ENCODE measurements around the gene RPL6. TPM values are rescaled to one million over a fixed set of nuclear protein-coding genes. Genes with fewer than 3 reads are reported as not detected.

RPL6 gene
- total and polyA plus RNA-seq, 10 of the 15 experiments (the other 5 are each of a cell fraction or from before 2014, with no cell fraction given), result 801 to 3,690 (median 2,265) TPM

GRCh38 chr12:112458751-112459150, 49.3 kb upstream of the RPL6 start:
- Histone ChIP-seq H3K4me1 (ENCODE audit: control insufficient read depth, insufficient read depth, low read length) (peaks cover 5% of the 10 kb centered on the region; the same call in 1 of the 2 replicates), H3K4me2 (ENCODE audit: control insufficient read depth, insufficient read depth) (no peak overlapping the region), H3K9ac (ENCODE audit: control insufficient read depth, insufficient read depth, low read length) (no peak overlapping the region), H3K79me2 (ENCODE audit: control insufficient read depth, insufficient read depth, low read length) (no peaks in the 10 kb centered on the region), H4K20me1 (ENCODE audit: control insufficient read depth, insufficient read depth) (no peaks in the 10 kb centered on the region), H3K4me3 (no peak overlapping the region), H3K27ac (ENCODE audit: control insufficient read depth, insufficient read depth) (no peak overlapping the region), H2AFZ (ENCODE audit: control insufficient read depth, low read depth, low read length) (no peak overlapping the region), H3K9me3 (replicated peaks; ENCODE audit: control insufficient read depth, insufficient read depth, low read length) (no peaks in the 10 kb centered on the region), H3K36me3 (ENCODE audit: control insufficient read depth in 2 of 2, insufficient read depth in 2 of 2, low read length in 1 of 2) (peaks cover 2 to 14% of the 10 kb centered on the region in 2 experiments), H3K27me3 (replicated peaks in 1 of 2; ENCODE audit: control insufficient read depth in 2 of 2, insufficient read depth in 2 of 2, low read length in 1 of 2) (no peaks in the 10 kb centered on the region)
- ChIA-PET CTCF (no interaction called here), SMC1A (ENCODE audit: uncharacterized antibody, unreplicated experiment) (no interaction called here), POLR2A (no interaction called here), RAD21 (ENCODE audit: unreplicated experiment) (no interaction called here)
- DNase-seq (ENCODE audit: low read depth, low spot score), result no peak
- TF ChIP-seq STAT3 (IDR thresholded peaks at IDR 0.05; ENCODE audit: low read depth, low read length), result no peak
- TF ChIP-seq RELA (IDR thresholded peaks at IDR 0.05; ENCODE audit: borderline replicate concordance, partially characterized antibody), result no peak
- no peak for TF ChIP-seq RB1 (IDR thresholded peaks at IDR 0.05; ENCODE audit: borderline replicate concordance)
- TF ChIP-seq TCF7 (IDR thresholded peaks at IDR 0.05; ENCODE audit: borderline replicate concordance), result no peak
- TF ChIP-seq YBX1 (IDR thresholded peaks at IDR 0.05), result no peak
- TF ChIP-seq BHLHE40 (IDR thresholded peaks at IDR 0.05; ENCODE audit: borderline replicate concordance in 1 of 2, low read depth in 2 of 2, low read length in 1 of 2), result no peak
- no peak for TF ChIP-seq TCF12 (IDR thresholded peaks at IDR 0.05; ENCODE audit: low read depth, low read length)
- TF ChIP-seq NR2F1 (conservative IDR thresholded peaks at IDR 0.05), result no peak
- TF ChIP-seq CREB1 (IDR thresholded peaks at IDR 0.05; ENCODE audit: low read depth), result no peak
- no peak for FAIRE-seq
- no TSS peak for BruUV-seq (replicated peaks)
- no peak for ATAC-seq
- WGBS (ENCODE audit: insufficient coverage, insufficient replicate concordance, low lambda C conversion rate, missing lambda C conversion rate), result 100% methylated on average over 5 of the region's 5 CpGs
- in situ Hi-C loops (cut with MboI) (no loop called here), intact Hi-C loops (cut with micrococcal nuclease; ENCODE audit: unreplicated experiment) (no loop called here)

- CTCF ChIA-PET, result no interaction called here
- H3K27ac ChIP-seq (ENCODE audit: control insufficient read depth, insufficient read depth), result no peak overlapping the region
- no peak overlapping the region for H3K4me2 ChIP-seq (ENCODE audit: control insufficient read depth, insufficient read depth)
- H3K4me3 ChIP-seq, result no peak overlapping the region
- in situ Hi-C loops (cut with MboI), result no loop called here
- no TSS peak for BruUV-seq (replicated peaks)
- RAD21 ChIA-PET (ENCODE audit: unreplicated experiment), result no interaction called here
- H3K9ac ChIP-seq (ENCODE audit: control insufficient read depth, insufficient read depth, low read length), result no peak overlapping the region
- no peaks in the 10 kb centered on the region for H4K20me1 ChIP-seq (ENCODE audit: control insufficient read depth, insufficient read depth)
- DNase-seq (ENCODE audit: low read depth, low spot score) (no peak), FAIRE-seq (no peak), ATAC-seq (no peak)
- no peaks in the 10 kb centered on the region for H3K27me3 ChIP-seq (replicated peaks in 1 of 2; ENCODE audit: control insufficient read depth in 2 of 2, insufficient read depth in 2 of 2, low read length in 1 of 2)
- 99% methylated on average over 4 of the region's 4 CpGs for WGBS (ENCODE audit: insufficient coverage, insufficient replicate concordance, low lambda C conversion rate, missing lambda C conversion rate)
- H2AFZ ChIP-seq (ENCODE audit: control insufficient read depth, low read depth, low read length), result no peak overlapping the region
- intact Hi-C loops (cut with micrococcal nuclease; ENCODE audit: unreplicated experiment), result no loop called here
- SMC1A ChIA-PET (ENCODE audit: uncharacterized antibody, unreplicated experiment), result no interaction called here
- H3K9me3 ChIP-seq (replicated peaks; ENCODE audit: control insufficient read depth, insufficient read depth, low read length), result no peaks in the 10 kb centered on the region
- POLR2A ChIA-PET, result no interaction called here
- H3K79me2 ChIP-seq (ENCODE audit: control insufficient read depth, insufficient read depth, low read length), result no peaks in the 10 kb centered on the region
- H3K4me1 ChIP-seq (ENCODE audit: control insufficient read depth, insufficient read depth, low read length), result peaks cover under 1% of the 10 kb centered on the region; the same call in 1 of the 2 replicates
- peaks cover 2 to 17% of the 10 kb centered on the region in 2 experiments for H3K36me3 ChIP-seq (ENCODE audit: control insufficient read depth in 2 of 2, insufficient read depth in 2 of 2, low read length in 1 of 2)
- TF ChIP-seq HSF1 (IDR thresholded peaks at IDR 0.05; ENCODE audit: low read depth, low read length) (no peak), ZNF384 (IDR thresholded peaks at IDR 0.05; ENCODE audit: borderline replicate concordance, low read depth, low read length) (no peak), TCF12 (IDR thresholded peaks at IDR 0.05; ENCODE audit: low read depth, low read length) (no peak), REST (IDR thresholded peaks at IDR 0.05; ENCODE audit: low read depth, low read length) (no peak), FOXK2 (IDR thresholded peaks at IDR 0.05) (no peak), MYC (IDR thresholded peaks at IDR 0.05; ENCODE audit: insufficient read depth, insufficient read length, insufficient replicate concordance, low read length, severe bottlenecking) (no peak), SPI1 (IDR thresholded peaks at IDR 0.05; ENCODE audit: borderline replicate concordance, insufficient read depth, low read depth, low read length) (no peak)
Measured at GRCh38 chr12:112458330-112458729, 48.9 kb upstream of the RPL6 start.

Data from GM12878 (cell line).